ENCODE data around the gene SULT1C3.

SULT1C3 gene

GRCh38 chr2:108239786-108240185 lies at the start of gene SULT1C3:
SULT1C3 (plus strand) TSS chr2:108239968; CDS start chr2:108247195, 7,227 bp downstream.
- DNase-seq = no peak

GRCh38 chr2:108193251-108193650 lies 46.5 kb upstream of the SULT1C3 start:
- no peak for DNase-seq

- DNase-seq = no peak
Observed at GRCh38 chr2:108194409-108195132, 45.2 kb upstream of the SULT1C3 start.

GRCh38 chr2:108195133-108195439 lies 44.7 kb upstream of the SULT1C3 start:
- DNase-seq = no peak

- DNase-seq = no peak
Observed at GRCh38 chr2:108199726-108200125, 40.0 kb upstream of the SULT1C3 start.

GRCh38 chr2:108200569-108200968 lies 39.2 kb upstream of the SULT1C3 start:
- DNase-seq = no peak

GRCh38 chr2:108212671-108213070 lies 27.1 kb upstream of the SULT1C3 start:
- no peak for DNase-seq

GRCh38 chr2:108215794-108216211 lies 24.0 kb upstream of the SULT1C3 start:
- no peak for DNase-seq

- DNase-seq = no peak
Observed at GRCh38 chr2:108217211-108217610, 22.6 kb upstream of the SULT1C3 start.

GRCh38 chr2:108219688-108220087 lies 20.1 kb upstream of the SULT1C3 start:
- DNase-seq = no peak

GRCh38 chr2:108220191-108220590 lies 19.6 kb upstream of the SULT1C3 start:
- DNase-seq = no peak

GRCh38 chr2:108220942-108221541 lies 18.7 kb upstream of the SULT1C3 start:
- no peak for DNase-seq

GRCh38 chr2:108222261-108222660 lies 17.5 kb upstream of the SULT1C3 start:
- DNase-seq = no peak

- no peak for DNase-seq
Observed at GRCh38 chr2:108223573-108223972, 16.2 kb upstream of the SULT1C3 start.

GRCh38 chr2:108224022-108224421 lies 15.7 kb upstream of the SULT1C3 start:
- no peak for DNase-seq

- no peak for DNase-seq
Observed at GRCh38 chr2:108226564-108226963, 13.2 kb upstream of the SULT1C3 start.

GRCh38 chr2:108228006-108228405 lies 11.8 kb upstream of the SULT1C3 start:
- DNase-seq = no peak

GRCh38 chr2:108228537-108228936 lies 11.2 kb upstream of the SULT1C3 start:
- DNase-seq = no peak

GRCh38 chr2:108229875-108230274 lies 9.9 kb upstream of the SULT1C3 start:
- no peak for DNase-seq

GRCh38 chr2:108235577-108235976 lies 4.2 kb upstream of the SULT1C3 start:
- DNase-seq = no peak

GRCh38 chr2:108236676-108237335 lies 3.0 kb upstream of the SULT1C3 start:
- no peak for DNase-seq

- no peak for DNase-seq
Observed at GRCh38 chr2:108240966-108241365, 1.2 kb downstream of the SULT1C3 start.

GRCh38 chr2:108243566-108243965 lies 3.8 kb downstream of the SULT1C3 start:
- no peak for DNase-seq

GRCh38 chr2:108244667-108245414 lies 5.1 kb downstream of the SULT1C3 start:
- DNase-seq = no peak
